H1 (cell line): Measurements from ENCODE around the gene RDH11. TPM values are rescaled to one million over a fixed set of nuclear protein-coding genes. Genes with fewer than 3 reads are reported as not detected.

Source experiments
- CTCF ChIA-PET: fragments of 300-600 bp; sonication (Branson Sonifier 250); formaldehyde crosslinking; loops from one replicate; lab custom pipeline; 2021; ENCODE audit not compliant: partially characterized antibody; lab: Charles Lee
- POLR2A ChIA-PET: fragments of 300-600 bp; sonication (Branson Sonifier 250); formaldehyde crosslinking; loops from one replicate; lab custom pipeline; 2021; ENCODE audit warnings: inconsistent platforms; ENCODE audit not compliant: partially characterized antibody; lab: Charles Lee
- DNase-seq, 2 experiments: peaks; one replicate each; pipeline versions ENCODE4 v3.0.0 to v3.0.0-alpha.2; 2010 to 2022; ENCODE audit warnings: low spot score in 2 of 2, low read depth in 1 of 2, mixed read lengths in 1 of 2
- FAIRE-seq: peaks from 2 replicates; lab custom pipeline; 2011; peaks lifted over from hg19 to GRCh38; lab: Jason Lieb, UNC
- H2AFZ ChIP-seq: 2 replicates; pipeline ENCODE4 v1.8.1; 2012; ENCODE audit warnings: low read length, inconsistent platforms
- H2AK5ac ChIP-seq: 2 replicates; pipeline ENCODE4 v1.6.1; 2013; ENCODE audit warnings: low read depth, low read length
- H2BK120ac ChIP-seq: replicated peaks from 2 replicates; pipeline ENCODE3; 2013; ENCODE audit warnings: low read depth, low read length, inconsistent platforms
- H2BK12ac ChIP-seq: 2 replicates; pipeline ENCODE4 v1.6.1; 2013; ENCODE audit warnings: low read depth, low read length
- H2BK15ac ChIP-seq: 2 replicates; pipeline ENCODE4 v1.6.1; 2013; ENCODE audit warnings: low read length
- H2BK20ac ChIP-seq: 2 replicates; pipeline ENCODE4 v1.6.1; 2013; ENCODE audit warnings: low read length
- H2BK5ac ChIP-seq: 2 replicates; pipeline ENCODE4 v1.6.1; 2013; ENCODE audit warnings: low read depth, low read length
- H3K14ac ChIP-seq: 2 replicates; pipeline ENCODE4 v1.6.1; 2013; ENCODE audit warnings: inconsistent platforms; ENCODE audit not compliant: insufficient read length
- H3K18ac ChIP-seq: 2 replicates; pipeline ENCODE4 v1.6.1; 2013; ENCODE audit warnings: low read length; ENCODE audit errors: extremely low read depth
- H3K23ac ChIP-seq: 2 replicates; pipeline ENCODE4 v1.6.1; 2013; ENCODE audit warnings: inconsistent platforms; ENCODE audit not compliant: insufficient read length
- H3K23me2 ChIP-seq: 2 replicates; pipeline ENCODE4 v1.6.1; 2013; ENCODE audit warnings: low read depth, low read length
- H3K27ac ChIP-seq: 2 replicates; pipeline ENCODE4 v1.6.1; 2011; ENCODE audit warnings: low read depth, low read length, inconsistent platforms
- H3K27me3 ChIP-seq, 4 experiments: replicated peaks in 1 of 4; 1 replicate in 1 of 4; 2 replicates in 3 of 4; pipeline versions ENCODE4 v1.6.1 to v1.8.1; 2011 to 2013; ENCODE audit warnings: low read length in 3 of 4, mild to moderate bottlenecking in 3 of 4, inconsistent platforms in 2 of 4, mixed read lengths in 2 of 4, moderate library complexity in 1 of 4; ENCODE audit not compliant: control insufficient read depth in 3 of 4, insufficient read depth in 3 of 4; ENCODE audit errors: extremely low read depth in 1 of 4
- H3K36me3 ChIP-seq, 4 experiments: 2 replicates each; pipeline versions ENCODE4 v1.6.1 to v1.8.1; 2011 to 2013; ENCODE audit warnings: mild to moderate bottlenecking in 4 of 4, low read length in 3 of 4, moderate library complexity in 2 of 4, control low read depth in 1 of 4, inconsistent platforms in 1 of 4; ENCODE audit not compliant: insufficient read depth in 4 of 4, control insufficient read depth in 2 of 4
- H3K4ac ChIP-seq: replicated peaks from 2 replicates; pipeline ENCODE3; 2013; ENCODE audit warnings: low read length, low read depth, mixed read lengths, inconsistent platforms; ENCODE audit not compliant: insufficient read length
- H3K4me1 ChIP-seq, 4 experiments: replicated peaks in 1 of 4; 1 replicate in 1 of 4; 2 replicates in 3 of 4; pipeline versions ENCODE4 v1.6.1 to v1.8.1; 2011 to 2013; ENCODE audit warnings: low read length in 3 of 4, inconsistent platforms in 2 of 4, mixed read lengths in 1 of 4; ENCODE audit not compliant: insufficient read depth in 4 of 4, control insufficient read depth in 3 of 4
- H3K4me2 ChIP-seq, 2 experiments: 2 replicates each; pipeline versions ENCODE4 v1.6.1 to v1.8.1; 2011 to 2013; ENCODE audit warnings: low read depth in 2 of 2, low read length in 2 of 2, control low read depth in 1 of 2, inconsistent platforms in 1 of 2, mild to moderate bottlenecking in 1 of 2; ENCODE audit not compliant: insufficient read depth in 1 of 2
- H3K4me3 ChIP-seq, 4 experiments: fragments of 200-600, 300-600 bp in 1 of 4; sonication (generic), shearing (Covaris generic), sonication (Bioruptor Twin) in 1 of 4; 2 replicates each; pipeline versions ENCODE4 v1.5.1 to v1.8.1; 2011 to 2016; ENCODE audit warnings: low read length in 4 of 4, low read depth in 3 of 4, control low read depth in 2 of 4, inconsistent platforms in 2 of 4, mild to moderate bottlenecking in 2 of 4, mixed read lengths in 1 of 4, moderate library complexity in 1 of 4; ENCODE audit not compliant: insufficient read depth in 2 of 4; ENCODE audit errors: extremely low read depth in 1 of 4
- H3K56ac ChIP-seq: replicated peaks from 2 replicates; pipeline ENCODE3; 2013; ENCODE audit warnings: low read depth, mild to moderate bottlenecking, mixed read lengths, low read length, inconsistent platforms; ENCODE audit not compliant: insufficient read length
- H3K79me1 ChIP-seq: 2 replicates; pipeline ENCODE4 v1.6.1; 2013; ENCODE audit warnings: low read depth, low read length, control low read depth
- H3K79me2 ChIP-seq, 2 experiments: 2 replicates each; pipeline versions ENCODE4 v1.6.1 to v1.8.1; 2012 to 2013; ENCODE audit warnings: low read length in 2 of 2, mild to moderate bottlenecking in 2 of 2, inconsistent platforms in 1 of 2; ENCODE audit not compliant: insufficient read depth in 2 of 2, control insufficient read depth in 1 of 2
- H3K9ac ChIP-seq, 4 experiments: replicated peaks in 1 of 4; 1 replicate in 1 of 4; 2 replicates in 3 of 4; pipeline versions ENCODE4 v1.6.1 to v1.8.1; 2011 to 2013; ENCODE audit warnings: low read depth in 3 of 4, low read length in 3 of 4, control low read depth in 2 of 4, mild to moderate bottlenecking in 2 of 4, moderate library complexity in 2 of 4, inconsistent platforms in 1 of 4; ENCODE audit errors: extremely low read depth in 1 of 4
- H3K9me3 ChIP-seq, 2 experiments: 2 replicates each; pipeline versions ENCODE4 v1.6.1 to v1.8.1; 2012 to 2013; ENCODE audit warnings: mild to moderate bottlenecking in 2 of 2, moderate library complexity in 2 of 2, control low read depth in 1 of 2, inconsistent platforms in 1 of 2, low read depth in 1 of 2, low read length in 1 of 2, mixed read lengths in 1 of 2; ENCODE audit not compliant: insufficient read depth in 2 of 2
- H4K20me1 ChIP-seq, 2 experiments: replicated peaks in 1 of 2; 2 replicates each; pipeline versions ENCODE3 to v1.8.1; 2011 to 2013; ENCODE audit warnings: inconsistent platforms in 2 of 2, low read length in 2 of 2, mild to moderate bottlenecking in 1 of 2; ENCODE audit not compliant: insufficient read depth in 2 of 2, control insufficient read depth in 1 of 2
- H4K5ac ChIP-seq: 2 replicates; pipeline ENCODE4 v1.6.1; 2013; ENCODE audit warnings: low read length, low read depth, mixed read lengths, inconsistent platforms; ENCODE audit not compliant: insufficient read length
- H4K8ac ChIP-seq: 2 replicates; pipeline ENCODE4 v1.8.0; 2013; ENCODE audit warnings: mild to moderate bottlenecking, moderate library complexity, low read length, inconsistent platforms; ENCODE audit not compliant: insufficient read depth; ENCODE audit errors: extremely low read depth
- H4K91ac ChIP-seq: replicated peaks from 2 replicates; pipeline ENCODE3; 2013; ENCODE audit warnings: low read length, mixed read lengths, inconsistent platforms; ENCODE audit not compliant: insufficient read length
- HDAC2 ChIP-seq, 2 experiments: fragments of 300-600 bp in 1 of 2; sonication (generic) in 1 of 2; IDR thresholded peaks; 2 replicates each; pipeline ENCODE4 v1.6.1; 2011 to 2012; ENCODE audit warnings: low read depth in 2 of 2, low read length in 2 of 2, mild to moderate bottlenecking in 2 of 2, moderate library complexity in 2 of 2, borderline replicate concordance in 1 of 2, inconsistent platforms in 1 of 2
- NANOG ChIP-seq: IDR thresholded peaks from 2 replicates; pipeline ENCODE4 v1.6.1; 2011; ENCODE audit warnings: low read length, low read depth, mild to moderate bottlenecking, inconsistent platforms; ENCODE audit not compliant: insufficient read depth, poor library complexity, severe bottlenecking
- WGBS, 2 experiments: shearing (Covaris generic) in 1 of 2; methylation state at CpG; one replicate each; pipeline versions ENCODE4 v1.1.6 to v1.1.7; 2013 to 2015; ENCODE audit warnings: low lambda C conversion rate in 2 of 2, mixed read lengths in 2 of 2, inconsistent platforms in 1 of 2, low coverage in 1 of 2, missing lambda C conversion rate in 1 of 2; ENCODE audit not compliant: insufficient replicate concordance in 2 of 2, insufficient coverage in 1 of 2, insufficient read length in 1 of 2; ENCODE audit errors: extremely low coverage in 1 of 2, missing lambda C conversion rate in 1 of 2; 5-methylcytosine and 5-hydroxymethylcytosine counted together
- polyA plus RNA-seq, 7 experiments: library from polyadenylated mRNA; depleted of rRNA in 3 of 7; stranded (reverse) in 5 of 7; unstranded in 2 of 7; fragments of >200 nt in 5 of 7; fragments of 200-250 nt in 2 of 7; gene quantifications; 1 replicate in 5 of 7; 2 replicates in 1 of 7; 4 replicates in 1 of 7; pipeline versions ENCODE4 v1.2.1 to v1.2.3, GENCODE V29; 2011 to 2013; ENCODE audit warnings: missing spikeins in 2 of 7, mixed read lengths in 2 of 7
- total RNA-seq: library from RNA; stranded (reverse); fragmentation: NEBNext Ultra II Directional; extraction: Animal tissue kit (Norgen Biotek cat#: 25700); gene quantifications from 2 replicates; pipeline ENCODE4 v1.2.1, GENCODE V29; 2021

Gene RDH11
- total and polyA plus RNA-seq, 2 of the 8 experiments (the other 6 are each of a cell fraction or from before 2014, with no cell fraction given), result 104 to 117 TPM

DNA sequence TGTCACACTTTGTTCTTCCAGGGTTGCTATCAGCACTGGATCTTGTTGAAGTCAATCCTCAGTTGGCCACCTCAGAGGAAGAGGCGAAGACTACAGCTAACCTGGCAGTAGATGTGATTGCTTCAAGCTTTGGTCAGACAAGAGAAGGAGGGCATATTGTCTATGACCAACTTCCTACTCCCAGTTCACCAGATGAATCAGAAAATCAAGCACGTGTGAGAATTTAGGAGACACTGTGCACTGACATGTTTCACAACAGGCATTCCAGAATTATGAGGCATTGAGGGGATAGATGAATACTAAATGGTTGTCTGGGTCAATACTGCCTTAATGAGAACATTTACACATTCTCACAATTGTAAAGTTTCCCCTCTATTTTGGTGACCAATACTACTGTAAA is 44.9 kb downstream of the RDH11 start:
- no peaks in the 10 kb centered on the region for H3K79me1 ChIP-seq
- peaks cover 20 to 80% (median 58%) of the 10 kb centered on the region in 4 experiments for H3K36me3 ChIP-seq

More for the DNA sequence above, 44.9 kb downstream of the RDH11 start:
- DNase-seq, result no peak
- no peak overlapping the region for H4K91ac ChIP-seq
- no peak overlapping the region for H2BK120ac ChIP-seq
- 92% methylated on average over 2 of the region's 2 CpGs; no CpG with 5 or more reads in 1 of the 2 experiments for WGBS, 2 experiments
- H3K18ac ChIP-seq, result no peak overlapping the region
- no peak overlapping the region for H2AK5ac ChIP-seq
- H3K4me1 ChIP-seq, result no peaks in the 10 kb centered on the region
- H4K5ac ChIP-seq, result no peak overlapping the region
- H3K4me2 ChIP-seq, result no peak overlapping the region
- H3K56ac ChIP-seq, result no peak overlapping the region
- H3K27ac ChIP-seq, result no peak overlapping the region
- no peak overlapping the region for H3K4me3 ChIP-seq
- H3K9me3 ChIP-seq, result no peaks in the 10 kb centered on the region
- H3K23ac ChIP-seq, result no peak overlapping the region
- no peak overlapping the region for H2BK12ac ChIP-seq
- FAIRE-seq, result no peak
- no peak overlapping the region for H2BK5ac ChIP-seq
- ChIA-PET POLR2A (no interaction called here), CTCF (interaction anchor here (1.7 to 5.8 kb wide), 2 partner anchors 16 to 67 kb away, joined by 6 to 34 read pairs; no protein-coding TSS in a partner anchor)
- H3K4ac ChIP-seq, result no peak overlapping the region
- H2AFZ ChIP-seq, result no peak overlapping the region
- no peaks in the 10 kb centered on the region for H3K27me3 ChIP-seq
- H3K14ac ChIP-seq, result no peak overlapping the region
- H3K23me2 ChIP-seq, result no peaks in the 10 kb centered on the region
- H3K9ac ChIP-seq, result no peak overlapping the region
- H2BK20ac ChIP-seq, result no peak overlapping the region
- no peak overlapping the region for H4K8ac ChIP-seq
- TF ChIP-seq NANOG, result no peak
- no peak for TF ChIP-seq HDAC2 (IDR thresholded peaks at IDR 0.05; ENCODE audit: borderline replicate concordance in 1 of 2, low read depth in 2 of 2, low read length in 2 of 2)
- H2BK15ac ChIP-seq, result no peak overlapping the region
- no peaks in the 10 kb centered on the region for H3K79me2 ChIP-seq
- no peaks in the 10 kb centered on the region for H4K20me1 ChIP-seq
